ENCODE results near the gene CANT1. TPM values are rescaled to one million over a fixed set of nuclear protein-coding genes. Genes with fewer than 3 reads are reported as not detected.

The CANT1 gene
- total RNA-seq, 2 donors from 2014 or later: 65.7 to 72.3 TPM

GRCh38 chr17:78944956-78945355 lies 64.6 kb downstream of the CANT1 start:
- no peaks in the 10 kb centered on the region for H3K9me3 Mint-ChIP-seq
- DNase-seq (ENCODE audit: low spot score): no peak

GRCh38 chr17:78944026-78944425 lies 65.5 kb downstream of the CANT1 start:
- H3K27ac Mint-ChIP-seq: no peak overlapping the region
- H3K27me3 Mint-ChIP-seq: peaks cover 0 to 6% of the 10 kb centered on the region in 2 donors
- H3K9me3 Mint-ChIP-seq: no peaks in the 10 kb centered on the region
- no peak overlapping the region for H3K4me3 Mint-ChIP-seq
- ATAC-seq (no peak), DNase-seq (ENCODE audit: low spot score) (no peak)
- H3K4me1 Mint-ChIP-seq (ENCODE audit: low read depth in 2 of 2): no peaks in the 10 kb centered on the region
- H3K36me3 Mint-ChIP-seq: no peaks in the 10 kb centered on the region

More at GRCh38 chr17:78944956-78945355, 64.6 kb downstream of the CANT1 start:
- H3K4me1 Mint-ChIP-seq (ENCODE audit: low read depth in 2 of 2): no peaks in the 10 kb centered on the region
- ATAC-seq: no peak
- H3K27ac Mint-ChIP-seq: no peak overlapping the region
- H3K4me3 Mint-ChIP-seq: no peak overlapping the region
- peaks cover 0 to 6% of the 10 kb centered on the region in 2 donors for H3K27me3 Mint-ChIP-seq
- H3K36me3 Mint-ChIP-seq: no peaks in the 10 kb centered on the region

Other genes starting within 250 kb of the CANT1 start
- 100 to 1,000 TPM; 111 to 149 TPM for gene CYTH1, start 227.5 kb downstream of the CANT1 start, total RNA-seq
- 100 to 1,000 TPM in 1 of 2 donors, 10 to 100 TPM in 1; 75.2 to 154 TPM for gene USP36, start 168.9 kb downstream of the CANT1 start, total RNA-seq
- not detected for gene CEP295NL, start 106.6 kb downstream of the CANT1 start, total RNA-seq
- under 1 TPM in 1 of 2 donors, not detected in 1; 0.43 TPM for gene TIMP2, start 84.4 kb downstream of the CANT1 start, total RNA-seq
- 1 to 10 TPM; 3.4 to 6.7 TPM for gene LGALS3BP, start 29.8 kb downstream of the CANT1 start, total RNA-seq
- gene C1QTNF1, start 14.4 kb upstream of the CANT1 start, total RNA-seq: not detected
- gene ENGASE, start 65.1 kb upstream of the CANT1 start, total RNA-seq: 10 to 100 TPM; 37.2 to 54.2 TPM